Testis (tissue), 3 donors: ENCODE results near the gene PCSK5. TPM values are rescaled to one million over a fixed set of nuclear protein-coding genes. Genes with fewer than 3 reads are reported as not detected.
A peak's percentile ranks its signal among the peaks of the same experiment; 100 is the strongest.

Experiments
- DNase-seq: peaks from one replicate; pipeline ENCODE4 v3.0.0-alpha.2; 2019
- H3K27ac ChIP-seq, 2 donors: fragments of 200-600 bp; sonication (generic); one replicate each; pipeline ENCODE4 v1.5.1; 2019
- H3K27me3 ChIP-seq: fragments of 200-600 bp; sonication (generic); one replicate; pipeline ENCODE4 v1.5.1; 2019
- H3K36me3 ChIP-seq: fragments of 200-600 bp; sonication (generic); one replicate; pipeline ENCODE4 v1.5.1; 2017; ENCODE audit warnings: low read depth; ENCODE audit errors: missing control alignments
- H3K4me1 ChIP-seq: fragments of 200-600 bp; sonication (generic); one replicate; pipeline ENCODE4 v1.5.1; 2019
- H3K4me3 ChIP-seq, 2 donors: fragments of 200-600 bp; sonication (generic); one replicate each; pipeline ENCODE4 v1.5.1; 2017 to 2019
- H3K9me3 ChIP-seq: fragments of 200-600 bp; sonication (generic); one replicate; pipeline ENCODE4 v1.5.1; 2017
- CTCF ChIP-seq, 3 experiments: fragments of 450-650 bp in 2 of 3; fragments of 200-600 bp in 1 of 3; sonication (generic) in 1 of 3; IDR thresholded peaks; one replicate each; pipeline ENCODE4 v1.5.1; 2016 to 2019; ENCODE audit warnings: antibody characterized with exemption in 3 of 3, mild to moderate bottlenecking in 2 of 3, moderate library complexity in 1 of 3
- POLR2A ChIP-seq: fragments of 450-650 bp; IDR thresholded peaks from one replicate; pipeline ENCODE4 v1.6.1; 2017; ENCODE audit warnings: antibody characterized with exemption, mild to moderate bottlenecking, moderate library complexity
- WGBS, 2 donors: methylation state at CpG; one replicate each; pipeline ENCODE4 v1.1.5; 2018; 5-methylcytosine and 5-hydroxymethylcytosine counted together
- intact Hi-C: fragments of 100-400 bp; cut with DNase I; formaldehyde crosslinking; loops from one replicate; pipeline ENCODE4 v1.15.1; 2023; ENCODE audit warnings: low total_unique reads
- polyA plus RNA-seq: library from polyadenylated mRNA; stranded (reverse); fragments of 350-450 nt; fragmentation: Illumina TruSeq; extraction: RNeasy Lipid Tissue Mini Kit (QIAGEN cat#74804); gene quantifications from one replicate; pipeline ENCODE4 v1.2.3, GENCODE V29; 2014; ENCODE audit warnings: low read depth, low replicate concordance; ENCODE audit not compliant: insufficient read depth
- total RNA-seq, 2 donors: library from RNA; depleted of rRNA; stranded (reverse); fragments of >200 nt; gene quantifications; one replicate each; pipeline ENCODE4 v1.2.3, GENCODE V29; 2016

The PCSK5 gene
- total and polyA plus RNA-seq, 3 donors from 2014 or later: 9.4 to 50.6 (median 27.5) TPM

- WGBS, 2 donors: 14 to 41% methylated on average over 1 of the region's 1 CpG
- H3K4me3 ChIP-seq: no peak overlapping the region
- no peak overlapping the region for H3K27ac ChIP-seq
- TF ChIP-seq CTCF (IDR thresholded peaks at IDR 0.05) (no peak), POLR2A (no peak)
- intact Hi-C loops: no loop called here
- no peaks in the 10 kb centered on the region for H3K27me3 ChIP-seq
- no peaks in the 10 kb centered on the region for H3K9me3 ChIP-seq
- peaks cover 18% of the 10 kb centered on the region for H3K4me1 ChIP-seq
- no peak for DNase-seq
- H3K36me3 ChIP-seq: no peaks in the 10 kb centered on the region
Measured at GRCh38 chr9:76390656-76391055, 500.2 kb downstream of the PCSK5 start.

GRCh38 chr9:76394195-76394959 is 503.9 kb downstream of the PCSK5 start, which contains the start of gene RFK:
TSS of gene RFK (minus strand) at chr9:76394426. CDS start at chr9:76394171, 255 bp downstream.
- Histone ChIP-seq H3K4me1 (peaks cover 18% of the 10 kb centered on the region), H3K27ac (peak within 1 kb of the TSS; percentile 92 to 97), H3K4me3 (peak within 1 kb of the TSS; percentile 92 to 96), H3K9me3 (no peaks in the 10 kb centered on the region), H3K36me3 (no peaks in the 10 kb centered on the region), H3K27me3 (no peaks in the 10 kb centered on the region)
- WGBS, 2 donors: 0 to 1% methylated on average over 19 to 36 of the region's 81 CpGs
- TF ChIP-seq CTCF (IDR thresholded peaks at IDR 0.05) (peak in 2 of 3 experiments; percentile 20 to 31), POLR2A (no peak)
- intact Hi-C loops: no loop called here
- DNase-seq: peak; percentile 94

GRCh38 chr9:76394960-76395252 is 504.4 kb downstream of the PCSK5 start:
- 0 to 1% methylated on average over 11 of the region's 11 CpGs for WGBS, 2 donors
- H3K4me3 ChIP-seq: peak overlapping the region; percentile 92 to 96
- peaks cover 18% of the 10 kb centered on the region for H3K4me1 ChIP-seq
- no peak for TF ChIP-seq CTCF (IDR thresholded peaks at IDR 0.05)
- no peak for TF ChIP-seq POLR2A
- no peaks in the 10 kb centered on the region for H3K27me3 ChIP-seq
- intact Hi-C loops: no loop called here
- H3K9me3 ChIP-seq: no peaks in the 10 kb centered on the region
- peak; percentile 74 for DNase-seq
- H3K36me3 ChIP-seq: no peaks in the 10 kb centered on the region
- H3K27ac ChIP-seq: peak overlapping the region; percentile 92 to 97

GRCh38 chr9:76395381-76395780 is 504.9 kb downstream of the PCSK5 start:
- no peak for DNase-seq
- Histone ChIP-seq H3K4me1 (peaks cover 18% of the 10 kb centered on the region), H3K36me3 (no peaks in the 10 kb centered on the region), H3K4me3 (peak overlapping the region; percentile 92 to 96), H3K9me3 (no peaks in the 10 kb centered on the region), H3K27me3 (no peaks in the 10 kb centered on the region), H3K27ac (peak overlapping the region; percentile 92 to 97)
- WGBS, 2 donors: 47 to 62% methylated on average over 10 of the region's 10 CpGs
- no peak for TF ChIP-seq POLR2A
- no peak for TF ChIP-seq CTCF (IDR thresholded peaks at IDR 0.05)
- intact Hi-C loops: no loop called here

GRCh38 chr9:76396144-76396543 is 505.7 kb downstream of the PCSK5 start:
- H3K27me3 ChIP-seq: no peaks in the 10 kb centered on the region
- intact Hi-C loops: no loop called here
- H3K36me3 ChIP-seq: no peaks in the 10 kb centered on the region
- no peak overlapping the region for H3K4me3 ChIP-seq
- no peaks in the 10 kb centered on the region for H3K9me3 ChIP-seq
- TF ChIP-seq POLR2A (no peak), CTCF (IDR thresholded peaks at IDR 0.05) (no peak)
- WGBS, 2 donors: 62 to 63% methylated on average over 6 of the region's 6 CpGs
- peaks cover 12% of the 10 kb centered on the region for H3K4me1 ChIP-seq
- DNase-seq: no peak
- no peak overlapping the region for H3K27ac ChIP-seq
